Naive thymus-derived CD4-positive, alpha-beta T cell (primary cell): ENCODE results near the gene SASH3. TPM values are rescaled to one million over a fixed set of nuclear protein-coding genes. Genes with fewer than 3 reads are reported as not detected.
A peak's percentile ranks its signal among the peaks of the same experiment; 100 is the strongest.

Experiments used
- ATAC-seq: fragments of 150-1000 bp; cut with Tn5 transposase; 2 replicates; pipeline ENCODE4 v1.10.0; 2021; ENCODE audit warnings: mild to moderate bottlenecking, moderate library complexity
- CTCF ChIA-PET: fragments of 350-600 bp; sonication (Branson Sonifier 250); formaldehyde crosslinking; loops from one replicate; lab custom pipeline; 2021; ENCODE audit warnings: antibody characterized with exemption; lab: Charles Lee
- POLR2A ChIA-PET: fragments of 350-600 bp; sonication (Branson Sonifier 250); formaldehyde crosslinking; loops from one replicate; lab custom pipeline; 2021; ENCODE audit warnings: antibody characterized with exemption, inconsistent platforms; lab: Charles Lee
- DNase-seq, 9 donors: peaks; one replicate each; pipeline versions ENCODE4 v3.0.0 to v3.0.0-alpha.2; 2020 to 2022; ENCODE audit warnings: mixed read lengths in 1 of 9
- H3K27ac ChIP-seq: one replicate; pipeline ENCODE4 v1.7.0; 2013; ENCODE audit warnings: mild to moderate bottlenecking, low read depth, low read length, moderate library complexity
- H3K27me3 ChIP-seq, 2 donors: one replicate each; pipeline ENCODE4 v1.7.0; 2013; ENCODE audit warnings: low read length in 2 of 2, mild to moderate bottlenecking in 2 of 2, moderate library complexity in 2 of 2; ENCODE audit not compliant: control insufficient read depth in 2 of 2, insufficient read depth in 2 of 2
- H3K36me3 ChIP-seq, 3 experiments: 1 replicate in 2 of 3; 2 replicates in 1 of 3; pipeline ENCODE4 v1.7.0; 2013; ENCODE audit warnings: low read length in 3 of 3, mild to moderate bottlenecking in 3 of 3, moderate library complexity in 1 of 3; ENCODE audit not compliant: insufficient read depth in 3 of 3, control insufficient read depth in 2 of 3
- H3K4me1 ChIP-seq, 2 donors: one replicate each; pipeline ENCODE4 v1.7.0; 2013; ENCODE audit warnings: low read length in 2 of 2, mild to moderate bottlenecking in 2 of 2, moderate library complexity in 1 of 2; ENCODE audit not compliant: control insufficient read depth in 2 of 2, insufficient read depth in 2 of 2
- H3K4me3 ChIP-seq: 2 replicates; pipeline ENCODE4 v1.7.0; 2013; ENCODE audit warnings: mild to moderate bottlenecking, low read length
- H3K9me3 ChIP-seq, 3 experiments: 1 replicate in 2 of 3; 2 replicates in 1 of 3; pipeline ENCODE4 v1.7.0; 2013; ENCODE audit warnings: low read length in 3 of 3; ENCODE audit not compliant: control insufficient read depth in 2 of 3
- H3K27ac Mint-ChIP-seq, 9 donors: one replicate each; pipeline ENCODE4 v1.8.0; 2020 to 2022; ENCODE audit warnings: mixed read lengths in 9 of 9, mild to moderate bottlenecking in 8 of 9, moderate library complexity in 5 of 9, inconsistent platforms in 2 of 9
- H3K27me3 Mint-ChIP-seq, 5 donors: one replicate each; pipeline ENCODE4 v1.8.0; 2021 to 2022; ENCODE audit warnings: mixed read lengths in 5 of 5, mild to moderate bottlenecking in 1 of 5
- H3K36me3 Mint-ChIP-seq, 5 donors: one replicate each; pipeline ENCODE4 v1.8.0; 2020 to 2022; ENCODE audit warnings: mixed read lengths in 5 of 5, mild to moderate bottlenecking in 3 of 5, inconsistent platforms in 1 of 5
- H3K4me1 Mint-ChIP-seq, 7 donors: one replicate each; pipeline ENCODE4 v1.8.0; 2020 to 2022; ENCODE audit warnings: mixed read lengths in 7 of 7, mild to moderate bottlenecking in 3 of 7, inconsistent platforms in 1 of 7
- H3K4me3 Mint-ChIP-seq, 10 donors: one replicate each; pipeline ENCODE4 v1.8.0; 2020 to 2022; ENCODE audit warnings: mild to moderate bottlenecking in 10 of 10, mixed read lengths in 10 of 10, moderate library complexity in 6 of 10, inconsistent platforms in 2 of 10
- H3K9me3 Mint-ChIP-seq, 11 donors: one replicate each; pipeline ENCODE4 v1.8.0; 2020 to 2022; ENCODE audit warnings: mixed read lengths in 11 of 11, mild to moderate bottlenecking in 4 of 11, inconsistent platforms in 1 of 11, moderate library complexity in 1 of 11
- intact Hi-C, 2 donors: fragments of 100-400 bp; cut with micrococcal nuclease; formaldehyde crosslinking; loops; one replicate each; pipeline ENCODE4 v1.15.1; 2023
- polyA plus RNA-seq, 2 donors: library from polyadenylated mRNA; unstranded; fragments of 300-500 nt; fragmentation: Illumina TruSeq; gene quantifications; one replicate each; pipeline ENCODE4 v1.2.3, GENCODE V29; 2021
- total RNA-seq, 6 experiments: library from RNA in 5 of 6; stranded (reverse) in 5 of 6; gene quantifications; 1 replicate in 5 of 6; 2 replicates in 1 of 6; pipeline ENCODE4 v1.2.3 and lab custom pipeline; 2021 to 2026

SASH3 gene
- total and polyA plus RNA-seq, 7 experiments from 2014 or later, result 71.8 to 262 (median 156) TPM

GRCh38 chrX:129831091-129831885 is 51.5 kb downstream of the SASH3 start:
- H3K27me3 Mint-ChIP-seq, result no peaks in the 10 kb centered on the region
- DNase-seq (no peak), ATAC-seq (no peak)
- H3K4me1 ChIP-seq, result peaks cover 0 to 2% of the 10 kb centered on the region in 2 donors
- no peak overlapping the region for H3K4me3 Mint-ChIP-seq
- peaks cover 0 to 3% (median 2%) of the 10 kb centered on the region in 7 donors for H3K4me1 Mint-ChIP-seq
- no peaks in the 10 kb centered on the region for H3K9me3 ChIP-seq
- CTCF ChIA-PET, result interaction anchor here (1.1 kb wide), 1 partner anchor 75 kb away, joined by 3 read pairs; no protein-coding TSS in a partner anchor
- POLR2A ChIA-PET, result interaction anchor here (0.7 kb wide), 1 partner anchor 224 kb away, joined by 3 read pairs; no protein-coding TSS in a partner anchor
- H3K27me3 ChIP-seq, result no peaks in the 10 kb centered on the region
- H3K36me3 ChIP-seq, result no peaks in the 10 kb centered on the region
- H3K27ac ChIP-seq, result no peak overlapping the region
- no peaks in the 10 kb centered on the region for H3K9me3 Mint-ChIP-seq
- H3K4me3 ChIP-seq, result no peak overlapping the region
- peaks cover 0 to 4% (median 3%) of the 10 kb centered on the region in 5 donors for H3K36me3 Mint-ChIP-seq
- no peak overlapping the region for H3K27ac Mint-ChIP-seq
- intact Hi-C loops, result no loop called here

- H3K36me3 Mint-ChIP-seq, result peaks cover 0 to 4% (median 3%) of the 10 kb centered on the region in 5 donors
- H3K4me3 Mint-ChIP-seq, result no peak overlapping the region
- no peaks in the 10 kb centered on the region for H3K9me3 Mint-ChIP-seq
- ChIA-PET POLR2A (interaction anchor here (0.7 kb wide), 1 partner anchor 326 kb away, joined by 3 read pairs; no protein-coding TSS in a partner anchor), CTCF (interaction anchor here (0.6 to 0.7 kb wide), 2 partner anchors 101 to 259 kb away, joined by 3 to 4 read pairs; no protein-coding TSS in a partner anchor)
- Histone ChIP-seq H3K9me3 (no peaks in the 10 kb centered on the region), H3K4me3 (no peak overlapping the region), H3K27me3 (no peaks in the 10 kb centered on the region), H3K27ac (no peak overlapping the region), H3K4me1 (no peaks in the 10 kb centered on the region), H3K36me3 (no peaks in the 10 kb centered on the region)
- H3K27me3 Mint-ChIP-seq, result no peaks in the 10 kb centered on the region
- DNase-seq, result no peak
- no peak overlapping the region for H3K27ac Mint-ChIP-seq
- no peak for ATAC-seq
- intact Hi-C loops, result no loop called here
- H3K4me1 Mint-ChIP-seq, result no peaks in the 10 kb centered on the region
Observed at GRCh38 chrX:129833153-129833990, 53.6 kb downstream of the SASH3 start.

DNA sequence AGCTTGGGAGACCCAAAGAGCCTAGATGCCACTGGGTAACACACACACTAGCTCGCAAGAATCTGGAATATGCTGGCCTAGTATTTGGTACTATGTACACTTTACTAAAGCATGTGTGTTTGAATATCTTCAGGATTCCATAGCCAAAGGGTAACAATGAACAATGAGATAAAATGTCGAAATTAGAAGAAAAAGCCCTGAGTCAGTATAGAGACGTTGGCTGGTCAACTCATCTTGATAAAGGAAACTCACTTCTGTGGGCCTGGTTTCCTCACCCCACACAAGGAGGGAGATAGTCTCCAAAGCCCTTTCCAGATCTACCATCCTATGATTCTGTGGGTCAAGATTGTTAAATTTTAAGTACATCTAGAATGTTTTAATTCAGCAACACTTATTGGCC is 57.1 kb downstream of the SASH3 start:
- Mint-ChIP-seq H3K4me3 (no peak overlapping the region), H3K9me3 (no peaks in the 10 kb centered on the region), H3K4me1 (peaks cover 0 to 9% (median 4%) of the 10 kb centered on the region in 7 donors), H3K27ac (no peak overlapping the region), H3K36me3 (peaks cover 0 to 1% (median 0%) of the 10 kb centered on the region in 5 donors), H3K27me3 (no peaks in the 10 kb centered on the region)
- Histone ChIP-seq H3K27ac (no peak overlapping the region), H3K36me3 (no peaks in the 10 kb centered on the region), H3K27me3 (no peaks in the 10 kb centered on the region), H3K4me1 (no peaks in the 10 kb centered on the region), H3K9me3 (no peaks in the 10 kb centered on the region), H3K4me3 (no peak overlapping the region)
- ATAC-seq (no peak), DNase-seq (no peak)
- POLR2A ChIA-PET, result no interaction called here
- CTCF ChIA-PET, result interaction anchor here (0.7 kb wide), 1 partner anchor 101 kb away, joined by 3 read pairs; no protein-coding TSS in a partner anchor
- intact Hi-C loops, result no loop called here

DNA sequence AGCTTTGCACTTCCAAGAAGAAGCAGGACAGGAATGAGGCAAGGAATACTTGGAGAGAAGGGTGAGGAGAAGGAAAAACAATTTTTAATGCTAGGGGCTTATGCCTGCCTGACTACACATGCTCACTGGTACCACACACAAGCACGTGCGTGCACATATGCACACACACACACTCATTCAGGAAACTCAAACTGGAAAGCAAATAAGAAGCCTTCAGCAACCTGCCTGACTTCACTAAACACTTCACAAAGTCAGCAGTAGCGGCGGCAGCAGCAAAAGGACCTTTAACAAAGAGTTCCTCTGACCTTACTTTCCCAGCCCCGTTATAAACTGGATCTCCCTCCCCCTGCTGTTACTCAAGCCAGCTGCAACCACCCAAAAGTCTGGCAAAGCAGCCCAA is 60.6 kb downstream of the SASH3 start:
- H3K27me3 ChIP-seq, result no peaks in the 10 kb centered on the region
- no peaks in the 10 kb centered on the region for H3K9me3 ChIP-seq
- peaks cover 4 to 5% of the 10 kb centered on the region in 2 donors for H3K4me1 ChIP-seq
- H3K4me3 Mint-ChIP-seq, result no peak overlapping the region
- no peaks in the 10 kb centered on the region for H3K9me3 Mint-ChIP-seq
- peaks cover 0 to 1% (median 0%) of the 10 kb centered on the region in 5 donors for H3K36me3 Mint-ChIP-seq
- peaks cover 4 to 24% (median 20%) of the 10 kb centered on the region in 7 donors for H3K4me1 Mint-ChIP-seq
- H3K4me3 ChIP-seq, result no peak overlapping the region
- ATAC-seq (no peak), DNase-seq (no peak)
- CTCF ChIA-PET, result no interaction called here
- intact Hi-C loops, result loop anchor here (5.0 to 10.0 kb wide), 4 partner anchors 58 to 327 kb away; partner anchors contain the start of gene AIFM1 (in 1 of the 2)
- H3K27me3 Mint-ChIP-seq, result no peaks in the 10 kb centered on the region
- no peak overlapping the region for H3K27ac ChIP-seq
- no peaks in the 10 kb centered on the region for H3K36me3 ChIP-seq
- POLR2A ChIA-PET, result interaction anchor here (0.8 kb wide), 1 partner anchor 9 kb away, joined by 3 read pairs; no protein-coding TSS in a partner anchor
- H3K27ac Mint-ChIP-seq, result peak overlapping the region in 1 of 9 donors; percentile 38

DNA sequence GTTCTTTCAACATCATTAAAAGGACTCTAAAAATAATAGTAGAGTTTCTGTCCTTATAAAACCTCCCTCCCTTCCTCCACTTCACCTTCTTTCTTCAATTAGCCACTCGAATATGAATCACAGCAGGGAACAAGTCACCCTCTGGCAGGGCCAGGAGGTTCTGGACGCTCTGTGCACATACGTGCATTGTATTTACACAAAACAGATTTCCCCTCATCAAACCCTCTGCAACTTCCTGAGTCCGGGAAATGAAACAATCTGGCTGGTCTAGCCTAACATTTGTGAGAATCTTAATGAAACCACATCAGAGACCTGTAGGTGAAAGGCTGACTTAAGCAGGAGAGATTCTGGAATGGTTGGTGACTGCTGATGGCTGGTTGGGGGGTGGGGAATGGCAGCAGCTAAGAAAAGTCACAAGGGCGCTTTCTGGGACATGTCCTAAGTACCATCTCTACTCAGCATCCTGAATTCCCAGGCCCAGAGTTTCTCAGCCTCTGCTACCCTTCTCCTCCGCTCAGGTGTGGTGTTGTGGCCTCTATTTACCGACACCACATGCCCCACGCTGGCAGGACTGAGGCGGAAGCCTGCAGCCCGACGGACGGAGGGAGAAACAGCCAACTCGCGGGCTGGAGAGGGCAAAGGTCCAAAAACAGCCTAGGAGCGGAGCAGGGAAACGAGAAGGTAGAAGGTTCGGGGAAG is 62.9 kb downstream of the SASH3 start:
- H3K9me3 Mint-ChIP-seq, result no peaks in the 10 kb centered on the region
- Histone ChIP-seq H3K36me3 (no peaks in the 10 kb centered on the region), H3K4me1 (peaks cover 5 to 15% of the 10 kb centered on the region in 2 donors), H3K4me3 (peak overlapping the region; percentile 95), H3K9me3 (no peaks in the 10 kb centered on the region), H3K27me3 (no peaks in the 10 kb centered on the region), H3K27ac (peak overlapping the region; percentile 76)
- ATAC-seq (no peak), DNase-seq (peak in 1 of 9 donors; percentile 2)
- H3K27me3 Mint-ChIP-seq, result no peaks in the 10 kb centered on the region
- peak overlapping the region; percentile 73 to 94 (median 84) for H3K4me3 Mint-ChIP-seq
- ChIA-PET POLR2A (no interaction called here), CTCF (no interaction called here)
- H3K36me3 Mint-ChIP-seq, result no peaks in the 10 kb centered on the region
- intact Hi-C loops, result loop anchor here (1.0 to 10.0 kb wide), 5 partner anchors 60 to 325 kb away; partner anchors contain the start of genes AIFM1 (in 1 of the 2) and UTP14A (in 1 of the 2)
- peak overlapping the region in 6 of 9 donors; percentile 26 to 80 (median 58) for H3K27ac Mint-ChIP-seq
- H3K4me1 Mint-ChIP-seq, result peaks cover 4 to 39% (median 28%) of the 10 kb centered on the region in 7 donors

GRCh38 chrX:129843209-129843458 is 63.4 kb downstream of the SASH3 start:
- no peaks in the 10 kb centered on the region for H3K9me3 Mint-ChIP-seq
- H3K4me1 ChIP-seq, result peaks cover 5 to 15% of the 10 kb centered on the region in 2 donors
- intact Hi-C loops, result loop anchor here (1.0 to 10.0 kb wide), 5 partner anchors 61 to 324 kb away; partner anchors contain the start of genes AIFM1 (in 1 of the 2) and UTP14A (in 1 of the 2)
- H3K36me3 Mint-ChIP-seq, result no peaks in the 10 kb centered on the region
- H3K27me3 ChIP-seq, result no peaks in the 10 kb centered on the region
- H3K4me3 Mint-ChIP-seq, result peak overlapping the region; percentile 73 to 98 (median 88)
- ATAC-seq, result no peak
- peak overlapping the region; percentile 95 for H3K4me3 ChIP-seq
- H3K27ac ChIP-seq, result peak overlapping the region; percentile 76
- ChIA-PET POLR2A (no interaction called here), CTCF (no interaction called here)
- no peaks in the 10 kb centered on the region for H3K36me3 ChIP-seq
- peaks cover 4 to 39% (median 28%) of the 10 kb centered on the region in 7 donors for H3K4me1 Mint-ChIP-seq
- H3K27me3 Mint-ChIP-seq, result no peaks in the 10 kb centered on the region
- H3K27ac Mint-ChIP-seq, result peak overlapping the region in 4 of 9 donors; percentile 32 to 80 (median 60)
- no peaks in the 10 kb centered on the region for H3K9me3 ChIP-seq
- no peak for DNase-seq
